NOMO-1 treated with DMSO at 0.1 percent for 48 hours (cell line): Measurements from ENCODE around the gene TBL1XR1.
"Not testable (repeated sequence)": the region's sequence is repeated elsewhere in the genome, so short reads cannot be mapped to it uniquely, and the experiment has no call there.

ENCODE experiments used
- DNase-seq: peaks from one replicate; lab custom pipeline; 2025; ENCODE audit not compliant: unreplicated experiment; lab: John Stamatoyannopoulos, UW

Gene TBL1XR1

GRCh38 chr3:177208781-177209180, 11.5 kb upstream of the TBL1XR1 start:
- DNase-seq = no peak

DNA sequence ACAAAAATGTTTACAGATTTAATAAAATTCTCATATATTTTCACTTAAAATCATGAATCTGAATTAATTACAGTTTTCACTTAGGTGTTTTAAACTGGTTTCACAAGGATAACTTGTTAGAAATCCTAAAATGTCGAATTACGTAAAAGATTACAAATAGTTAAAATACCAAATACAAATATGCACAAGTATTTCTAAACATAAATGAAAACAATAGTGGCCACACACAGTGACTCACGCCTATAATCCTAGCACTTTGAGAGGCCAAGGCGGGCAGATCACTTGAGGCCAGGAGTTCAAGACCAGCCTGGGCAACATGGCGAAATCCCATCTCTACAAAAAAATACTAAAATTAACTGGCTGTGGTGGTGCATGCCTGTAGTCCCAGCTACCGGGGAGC, 10.9 kb upstream of the TBL1XR1 start:
- DNase-seq = no peak

- DNase-seq = no peak
These were observed 9.7 kb upstream of the TBL1XR1 start for GRCh38 chr3:177206936-177207335.

DNA sequence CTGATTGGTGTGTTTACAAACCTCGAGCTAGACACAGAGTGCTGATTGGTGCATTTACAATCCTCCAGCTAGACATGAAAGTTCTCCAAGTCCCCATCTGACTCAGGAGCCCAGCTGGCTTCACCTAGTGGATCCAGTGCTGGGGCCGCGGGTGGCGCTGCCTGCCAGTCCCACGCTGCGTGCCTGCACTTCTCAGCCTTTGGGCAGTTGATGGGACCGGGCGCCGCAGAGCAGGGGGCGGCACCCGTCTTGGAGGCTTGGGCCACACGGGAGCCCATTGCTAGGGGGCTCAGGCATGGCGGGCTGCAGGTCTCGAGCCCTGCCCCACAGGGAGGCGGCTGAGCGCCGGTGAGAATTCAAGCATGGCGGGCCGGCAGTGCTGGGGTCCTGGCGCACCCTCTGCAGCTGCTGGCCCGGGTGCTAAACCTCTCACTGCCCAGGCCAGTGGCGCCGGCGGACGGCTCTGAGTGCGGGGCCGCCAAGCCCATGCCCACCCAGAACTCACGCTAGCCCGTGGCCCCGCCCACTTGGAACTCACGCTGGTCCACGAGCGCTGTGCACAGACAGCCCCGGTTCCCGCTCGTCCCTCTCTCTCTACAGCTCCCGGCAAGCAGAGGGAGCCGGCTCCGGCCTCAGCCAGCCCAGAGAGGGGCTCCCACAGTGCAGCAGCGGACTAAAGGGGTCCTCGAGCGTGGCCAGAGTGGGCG, 6.6 kb upstream of the TBL1XR1 start:
- no peak for DNase-seq

DNA sequence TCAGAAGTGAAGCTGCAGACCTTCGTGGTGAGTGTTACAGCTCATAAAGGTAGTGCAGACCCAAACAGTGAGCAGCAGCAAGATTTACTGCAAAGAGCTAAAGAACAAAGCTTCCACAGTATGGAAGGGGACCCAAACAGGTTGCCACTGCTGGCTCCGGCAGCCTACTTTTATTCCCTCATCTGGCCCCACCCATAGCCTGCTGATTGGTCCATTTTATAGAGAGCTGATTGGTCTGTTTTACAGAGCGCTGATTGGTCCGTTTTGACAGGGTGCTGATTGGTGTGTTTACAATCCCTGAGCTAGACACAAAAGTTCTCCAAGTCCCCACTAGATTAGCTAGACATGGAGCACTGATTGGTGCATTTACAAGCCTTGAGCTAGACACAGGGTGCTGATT, 5.7 kb upstream of the TBL1XR1 start:
- not testable (repeated sequence) for DNase-seq

DNA sequence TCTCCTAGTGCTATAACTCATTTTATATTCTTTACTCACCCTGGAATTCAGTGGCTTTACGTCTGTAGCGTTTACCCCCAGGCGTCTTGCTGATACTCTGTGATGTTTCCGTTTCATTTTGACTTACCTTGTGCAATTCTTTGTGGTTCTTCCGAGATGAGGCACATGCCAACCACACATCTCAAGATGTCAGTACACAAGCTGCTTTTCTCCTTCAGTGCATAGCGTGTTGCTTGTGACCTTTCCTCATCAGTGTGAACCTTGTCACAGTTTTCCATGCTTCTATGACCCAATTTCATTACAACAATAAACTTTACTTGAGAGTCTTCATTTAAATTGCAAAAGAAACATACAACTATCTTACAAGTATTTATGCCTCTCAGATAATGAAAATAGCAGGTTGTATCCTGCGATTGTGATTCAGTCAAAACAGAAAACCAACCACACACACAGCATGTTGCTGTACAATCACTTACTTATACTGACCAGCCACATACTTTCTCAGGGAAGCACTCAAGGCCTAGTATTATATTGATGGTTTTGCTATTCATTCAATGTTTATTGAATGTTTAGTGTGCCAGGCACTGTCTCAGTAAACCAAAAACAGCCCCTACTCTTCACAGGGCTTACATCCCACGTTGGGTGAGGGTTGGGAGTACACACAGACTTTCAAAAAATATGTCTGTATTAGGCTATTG, 4.6 kb upstream of the TBL1XR1 start:
- DNase-seq = peak; percentile 97

DNA sequence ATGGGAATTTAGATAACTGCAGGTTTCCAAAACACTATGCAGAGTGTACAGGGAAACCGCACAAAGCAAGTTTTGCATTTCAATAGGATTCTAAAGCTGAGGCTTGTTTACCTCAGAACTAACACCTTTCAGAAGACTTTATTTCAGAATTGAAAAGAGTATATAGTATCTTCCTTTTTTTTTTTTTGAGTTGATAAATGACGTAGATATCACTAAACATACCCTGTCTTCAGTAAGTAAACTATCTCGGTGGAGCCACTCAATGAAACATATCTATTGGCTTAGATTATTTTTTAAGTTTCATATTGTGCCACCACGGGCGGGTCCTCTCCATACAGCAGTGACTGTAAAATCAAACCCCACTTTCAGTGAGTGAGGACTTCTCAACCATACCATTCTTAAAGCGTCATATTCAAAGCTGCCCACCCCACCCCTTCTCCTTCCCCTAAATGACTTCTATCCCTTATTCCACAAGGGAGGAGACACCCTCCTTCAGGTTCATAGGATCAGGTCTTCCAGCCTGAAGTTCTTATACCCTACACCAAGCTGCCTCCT, 2.0 kb upstream of the TBL1XR1 start:
- DNase-seq = no peak

DNA sequence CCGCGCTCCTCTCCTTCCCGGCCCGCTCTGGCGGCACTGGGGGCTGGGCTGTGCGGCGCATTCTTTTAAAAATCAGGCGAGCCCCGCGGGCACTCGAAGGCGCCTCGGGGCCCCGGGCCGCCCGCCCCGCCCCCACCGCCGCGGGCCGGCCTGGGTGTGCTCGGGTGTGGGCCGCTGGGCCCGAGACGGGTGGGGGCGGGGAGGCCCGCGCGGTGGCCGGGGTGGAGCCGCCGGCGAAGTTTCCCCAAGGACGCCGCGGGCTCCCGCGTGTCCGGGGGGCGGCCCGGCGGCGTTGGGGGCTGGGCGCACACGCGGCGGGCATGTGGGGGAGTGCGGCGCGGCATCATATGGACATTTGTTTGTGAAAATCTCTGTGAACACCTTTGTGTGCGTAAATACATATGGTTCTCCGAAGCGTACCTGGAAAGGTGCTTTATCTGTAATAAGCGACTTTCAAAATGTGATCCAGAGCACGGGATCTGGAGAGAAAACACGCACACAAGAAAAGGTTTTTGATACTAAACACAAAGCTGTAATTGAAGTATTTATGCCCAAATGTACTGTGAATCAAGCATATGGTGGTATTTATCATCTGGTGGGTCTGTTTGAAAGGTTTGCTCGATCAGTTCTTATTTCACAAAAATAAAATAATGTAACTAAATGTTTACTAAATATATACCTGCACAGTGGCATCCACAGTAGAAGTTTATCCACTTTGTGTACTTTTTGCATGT, 612 bp upstream of the TBL1XR1 start:
- no peak for DNase-seq

DNA sequence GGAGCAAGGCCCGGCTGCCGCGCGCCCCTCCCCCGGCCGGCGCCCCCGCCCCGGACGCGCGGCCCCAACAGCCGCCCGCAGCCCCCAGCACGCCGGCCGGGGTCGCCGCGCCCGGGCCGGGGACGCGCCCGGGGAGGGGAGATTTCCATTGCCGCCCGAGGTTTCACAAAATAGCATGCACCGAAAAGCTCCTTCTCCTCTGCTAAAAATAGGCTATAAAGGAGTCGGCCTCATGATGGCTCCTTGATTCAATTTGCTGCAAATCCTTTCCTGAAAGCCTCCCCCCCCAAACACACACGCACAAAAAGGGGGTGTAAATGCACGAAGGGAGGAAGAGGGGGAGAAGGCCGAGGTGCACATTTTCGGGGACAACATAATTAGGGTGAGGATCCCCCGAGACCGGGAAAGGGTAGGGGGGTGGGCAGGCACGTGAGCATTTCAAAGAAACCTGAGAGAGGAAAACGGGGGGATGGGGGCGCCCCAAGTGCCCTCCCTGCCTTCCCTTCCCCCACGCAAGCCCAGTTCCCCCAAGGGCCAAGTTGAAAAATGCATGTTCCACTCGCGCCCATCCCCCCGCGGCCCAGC, 734 bp downstream of the TBL1XR1 start:
- DNase-seq = peak; percentile 70

DNA sequence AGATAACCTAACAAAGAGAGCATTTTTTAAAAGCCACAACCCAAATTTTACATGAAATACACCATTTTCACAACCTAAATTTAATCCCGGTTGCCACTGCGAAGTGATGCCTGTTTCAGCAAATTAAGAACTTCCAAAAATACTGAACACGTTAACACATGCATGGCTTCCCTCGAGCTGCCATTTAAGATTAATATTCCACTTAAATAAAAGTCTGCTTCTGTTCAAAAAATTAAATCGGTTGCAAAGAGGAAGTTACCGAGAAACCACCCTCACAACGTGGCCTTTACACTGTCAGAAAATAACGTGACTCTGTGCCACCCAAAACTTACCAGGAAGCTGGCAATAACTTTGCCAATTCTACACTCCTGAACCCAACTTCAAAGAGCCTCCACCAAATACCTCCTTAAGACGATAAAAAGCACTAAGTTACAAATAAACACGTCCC, 1.2 kb downstream of the TBL1XR1 start:
- DNase-seq = peak; percentile 87

DNA sequence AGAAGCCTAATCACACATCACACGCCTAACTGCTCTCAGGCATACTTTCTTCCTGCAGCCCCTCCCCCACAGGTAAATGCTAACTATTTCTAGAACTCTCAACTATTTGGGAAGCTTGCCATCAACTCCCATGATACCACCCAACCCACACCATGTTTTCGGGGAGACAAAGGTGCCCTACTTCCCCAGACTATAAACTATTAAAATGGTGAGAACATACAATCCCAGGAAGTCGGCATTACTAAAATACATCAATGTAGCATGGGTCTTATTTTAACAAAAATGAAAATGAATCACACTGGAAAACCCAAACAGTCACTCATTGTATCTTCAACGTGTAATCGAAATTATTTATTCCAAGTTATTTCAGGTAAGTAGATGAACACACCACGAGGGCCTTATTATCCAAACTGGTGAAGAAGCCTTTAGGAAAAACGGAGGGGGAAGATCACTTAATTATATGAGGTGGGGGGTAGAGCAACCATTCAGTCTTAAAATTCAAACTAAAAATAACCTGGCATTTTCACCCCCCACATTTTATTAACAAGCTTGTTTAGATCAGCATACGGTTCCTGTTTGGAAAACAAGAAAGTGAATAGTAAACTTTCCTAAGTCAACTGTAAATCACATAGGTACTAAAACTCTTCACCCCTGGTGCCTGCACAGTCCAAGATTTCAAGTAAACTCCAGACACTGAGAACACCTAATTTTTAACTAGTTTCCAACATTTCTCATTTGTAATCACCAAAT, 1.9 kb downstream of the TBL1XR1 start:
- DNase-seq = peak; percentile 56

GRCh38 chr3:177194299-177194698, 3.0 kb downstream of the TBL1XR1 start:
- no peak for DNase-seq

DNA sequence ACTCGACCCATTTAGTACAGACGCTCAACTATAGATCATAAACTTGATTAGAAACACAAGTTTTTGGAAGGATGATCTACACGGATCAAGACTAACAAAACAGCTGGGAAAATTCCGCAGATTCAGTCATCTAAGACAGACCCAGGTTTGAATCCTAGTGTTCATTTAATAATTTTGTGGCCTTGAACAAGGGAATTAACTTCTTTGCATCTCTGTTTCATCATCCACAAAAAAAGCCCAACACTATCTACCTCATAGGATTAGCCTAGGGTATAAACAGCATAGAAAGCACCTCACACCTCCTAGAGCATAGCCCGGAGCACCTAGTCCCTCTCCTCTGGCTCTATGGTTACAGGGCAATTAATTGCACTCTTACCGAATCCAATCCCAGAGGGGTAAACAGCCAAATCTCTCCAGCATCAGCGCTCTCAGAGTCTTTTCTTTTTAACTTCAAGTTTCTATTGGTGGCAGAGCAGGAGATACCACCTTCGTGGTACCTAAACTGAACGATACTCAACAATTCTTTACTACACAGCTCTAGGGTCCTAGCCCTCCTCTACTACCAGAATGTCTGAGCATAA, 3.5 kb downstream of the TBL1XR1 start:
- no peak for DNase-seq

DNA sequence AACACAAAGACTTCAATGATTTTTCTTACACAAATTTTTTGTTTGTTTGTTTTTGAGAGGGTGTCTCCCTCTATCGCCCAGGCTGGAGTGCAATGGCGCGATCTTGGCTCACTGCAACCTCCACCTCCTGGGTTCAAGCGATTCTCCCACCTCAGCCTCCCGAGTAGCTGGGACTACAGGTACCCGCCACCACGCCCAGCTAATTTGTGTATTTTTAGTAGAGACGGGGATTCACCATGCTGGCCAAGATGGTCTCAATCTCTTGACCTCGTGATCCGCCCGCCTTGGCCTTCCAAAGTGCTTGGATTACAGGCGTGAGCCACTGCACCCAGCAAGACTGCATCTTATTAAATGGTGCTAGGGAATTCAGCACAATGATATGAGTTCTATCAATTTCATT, 4.0 kb downstream of the TBL1XR1 start:
- DNase-seq = not testable (repeated sequence)

- DNase-seq = peak; percentile 88
These were observed 6.3 kb downstream of the TBL1XR1 start for GRCh38 chr3:177190756-177191681.

GRCh38 chr3:177190184-177190583, 7.1 kb downstream of the TBL1XR1 start:
- DNase-seq = not testable (repeated sequence)

DNA sequence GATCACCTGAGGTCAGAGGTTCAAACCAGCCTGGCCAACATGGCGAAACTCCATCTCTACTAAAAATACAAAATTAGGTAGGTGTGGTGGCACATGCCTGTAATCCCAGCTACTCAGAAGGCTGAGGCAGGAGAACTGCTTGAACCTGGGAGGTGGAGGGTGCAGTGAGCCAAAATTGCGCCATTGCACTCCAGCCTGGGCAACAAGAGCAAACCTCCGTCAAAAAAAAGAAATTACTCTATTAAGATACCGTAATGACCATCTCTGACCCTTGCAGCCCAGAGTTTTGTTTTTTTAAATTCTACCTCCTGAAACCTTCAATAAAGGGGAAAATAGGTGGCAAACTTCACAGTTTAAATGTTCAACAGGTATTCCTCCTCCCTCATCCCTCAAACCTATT, 9.0 kb downstream of the TBL1XR1 start:
- not testable (repeated sequence) for DNase-seq

GRCh38 chr3:177186306-177186705, 11.0 kb downstream of the TBL1XR1 start:
- DNase-seq = no peak

DNA sequence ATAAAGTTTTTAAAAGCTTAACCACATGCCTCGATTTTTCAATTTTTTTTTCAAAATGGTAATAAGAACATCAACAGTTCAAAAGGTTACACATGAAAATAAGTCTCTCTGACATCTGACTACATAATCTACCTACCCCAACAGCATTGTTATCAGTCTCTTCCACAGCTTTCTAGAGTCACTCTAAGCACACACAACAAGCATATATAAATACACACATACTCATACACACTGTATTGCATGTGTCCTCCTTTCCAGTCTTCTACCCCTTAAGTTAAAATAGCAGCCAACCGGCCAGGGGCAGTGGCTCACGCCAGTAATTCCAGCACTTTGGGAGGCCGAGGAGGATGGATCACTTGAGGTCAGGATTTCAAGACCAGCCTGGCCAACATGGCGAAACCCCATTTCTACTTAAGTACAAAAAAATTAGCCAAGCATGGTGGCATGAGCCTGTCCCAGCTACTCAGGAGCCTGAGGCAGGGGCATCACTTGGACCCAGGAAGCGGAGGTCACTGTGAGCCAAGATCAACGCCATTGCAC, 12.2 kb downstream of the TBL1XR1 start:
- DNase-seq = no peak
